Measurements from ENCODE around the gene EXOC8. TPM values are rescaled to one million over a fixed set of nuclear protein-coding genes. Genes with fewer than 3 reads are reported as not detected.

EXOC8 gene
- total and polyA plus RNA-seq, 8 donors = 10.9 to 20.4 (median 12.7) TPM

GRCh38 chr1:231318568-231318967 lies 19.1 kb downstream of the EXOC8 start:
- Histone ChIP-seq H3K9me3 (no peaks in the 10 kb centered on the region), H3K36me3 (no peaks in the 10 kb centered on the region), H3K4me3 (no peak overlapping the region), H3K4me1 (no peaks in the 10 kb centered on the region), H3K27me3 (no peaks in the 10 kb centered on the region), H3K27ac (no peak overlapping the region)
- DNase-seq = no peak
- intact Hi-C loops (cut with DNase I) = no loop called here
- TF ChIP-seq CTCF (IDR thresholded peaks at IDR 0.05) = no peak
- ATAC-seq = no peak

GRCh38 chr1:231318015-231318355 lies 19.7 kb downstream of the EXOC8 start:
- Histone ChIP-seq H3K27ac (no peak overlapping the region), H3K4me3 (no peak overlapping the region), H3K27me3 (no peaks in the 10 kb centered on the region), H3K9me3 (no peaks in the 10 kb centered on the region), H3K36me3 (no peaks in the 10 kb centered on the region), H3K4me1 (no peaks in the 10 kb centered on the region)
- DNase-seq = no peak
- TF ChIP-seq CTCF (IDR thresholded peaks at IDR 0.05) = no peak
- ATAC-seq = no peak
- intact Hi-C loops (cut with DNase I) = no loop called here

DNA sequence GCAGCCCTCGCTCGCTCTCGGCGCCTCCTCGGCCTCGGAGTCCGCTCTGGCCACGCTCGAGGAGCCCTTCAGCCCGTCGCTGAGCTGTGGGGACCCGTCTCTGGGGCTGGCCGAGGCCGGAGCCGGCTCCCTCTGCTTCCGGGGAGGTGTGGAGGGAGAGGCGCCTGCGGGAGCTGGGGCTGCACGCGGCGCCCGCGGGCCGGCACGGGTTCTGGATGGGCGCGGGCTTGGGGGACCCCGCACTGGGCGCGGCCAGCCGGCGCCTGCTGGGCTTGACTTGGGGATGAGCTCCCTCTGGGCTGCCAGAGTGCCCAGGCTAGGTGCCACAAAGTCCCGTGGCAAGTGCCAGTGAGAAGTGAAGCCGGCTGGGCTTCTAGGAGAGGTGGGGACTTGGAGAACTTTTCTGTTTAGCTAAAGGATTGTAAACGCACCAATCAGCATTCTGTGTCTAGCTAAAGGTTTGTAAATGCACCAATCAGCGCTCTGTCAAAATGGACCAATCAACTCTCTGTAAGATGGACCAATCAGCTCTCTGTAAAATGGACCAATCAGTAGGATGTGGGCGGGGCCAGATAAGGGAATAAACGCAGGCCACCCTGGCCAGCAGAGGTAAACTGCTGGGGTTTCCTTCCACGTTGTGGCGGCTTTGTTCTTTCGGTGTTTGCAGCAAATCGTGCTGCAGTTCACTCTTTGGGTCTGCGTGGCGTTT lies 20.2 kb downstream of the EXOC8 start:
- Histone ChIP-seq H3K9me3 (no peaks in the 10 kb centered on the region), H3K27me3 (no peaks in the 10 kb centered on the region), H3K36me3 (no peaks in the 10 kb centered on the region), H3K4me3 (no peak overlapping the region), H3K4me1 (no peaks in the 10 kb centered on the region), H3K27ac (no peak overlapping the region)
- DNase-seq = no peak
- intact Hi-C loops (cut with DNase I) = no loop called here
- ATAC-seq = no peak
- TF ChIP-seq CTCF (IDR thresholded peaks at IDR 0.05) = no peak

- Histone ChIP-seq H3K4me1 (no peaks in the 10 kb centered on the region), H3K4me3 (no peak overlapping the region), H3K27me3 (no peaks in the 10 kb centered on the region), H3K36me3 (no peaks in the 10 kb centered on the region), H3K9me3 (no peaks in the 10 kb centered on the region), H3K27ac (no peak overlapping the region)
- intact Hi-C loops (cut with DNase I) = no loop called here
- TF ChIP-seq CTCF (IDR thresholded peaks at IDR 0.05) = peak; percentile 30 to 46
- DNase-seq (peak in 1 of 4 donors; percentile 83), ATAC-seq (peak; percentile 71)
Measured at GRCh38 chr1:231315887-231316286, 21.8 kb downstream of the EXOC8 start.

DNA sequence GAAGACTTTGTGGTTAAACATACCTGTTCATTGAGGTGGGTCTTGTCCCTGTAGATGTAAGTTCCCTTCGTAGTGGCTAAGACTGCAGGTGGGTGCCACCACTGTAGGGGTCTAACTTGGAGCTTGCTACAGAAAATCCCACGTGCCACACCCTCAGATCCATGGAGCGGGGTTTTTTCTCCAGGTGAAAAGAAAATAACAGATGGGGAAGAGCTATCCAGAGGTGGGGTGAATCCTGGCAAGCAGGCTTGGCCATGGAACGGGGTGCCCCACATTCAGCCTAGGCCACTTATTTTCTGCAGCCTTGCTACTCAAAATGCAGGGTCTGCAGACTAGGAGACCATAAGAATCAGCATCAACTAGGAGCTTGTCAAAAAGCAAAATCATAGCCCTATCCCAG lies 24.0 kb downstream of the EXOC8 start:
- no peak overlapping the region for H3K27ac ChIP-seq
- no peaks in the 10 kb centered on the region for H3K27me3 ChIP-seq

More for the DNA sequence above, 24.0 kb downstream of the EXOC8 start:
- no peaks in the 10 kb centered on the region for H3K9me3 ChIP-seq
- no peaks in the 10 kb centered on the region for H3K36me3 ChIP-seq
- H3K4me3 ChIP-seq = no peak overlapping the region
- no peaks in the 10 kb centered on the region for H3K4me1 ChIP-seq
- TF ChIP-seq CTCF (IDR thresholded peaks at IDR 0.05) = no peak
- intact Hi-C loops (cut with DNase I) = no loop called here
- ATAC-seq (no peak), DNase-seq (no peak)
